ENCODE data around the gene DDX54. TPM values are rescaled to one million over a fixed set of nuclear protein-coding genes. Genes with fewer than 3 reads are reported as not detected.
A peak's percentile ranks its signal among the peaks of the same experiment; 100 is the strongest.

The DDX54 gene
- total and polyA plus RNA-seq, 2 experiments from 2014 or later = 28.1 to 44.5 TPM

- H3K4me1 ChIP-seq (ENCODE audit: insufficient read depth) = no peaks in the 10 kb centered on the region
- no peak for DNase-seq
- no peaks in the 10 kb centered on the region for H3K36me3 ChIP-seq (ENCODE audit: low read depth)
- H3K4me3 ChIP-seq = no peak overlapping the region
- in situ Hi-C loops (cut with MboI) = no loop called here
- no peaks in the 10 kb centered on the region for H3K9me2 ChIP-seq (ENCODE audit: insufficient read depth)
- H3K9me3 ChIP-seq (ENCODE audit: low read depth) = no peaks in the 10 kb centered on the region
- no peaks in the 10 kb centered on the region for H3F3A ChIP-seq (ENCODE audit: insufficient read depth)
- no peak overlapping the region for H3K9ac ChIP-seq
- no peak overlapping the region for H3K4me2 ChIP-seq (ENCODE audit: unreplicated experiment)
- H4K20me1 ChIP-seq (ENCODE audit: insufficient read depth) = no peaks in the 10 kb centered on the region
- TF ChIP-seq EZH2 (IDR thresholded peaks at IDR 0.05; ENCODE audit: insufficient read depth, poor library complexity, severe bottlenecking) (no peak), EZH2phosphoT487 (IDR thresholded peaks at IDR 0.05; ENCODE audit: insufficient read depth, low read depth) (no peak)
- 36 to 41% methylated on average over 6 of the region's 6 CpGs for WGBS, 2 experiments (ENCODE audit: low coverage in 1 of 2, low lambda C conversion rate in 2 of 2, missing lambda C conversion rate in 2 of 2)
- no peaks in the 10 kb centered on the region for H3K79me2 ChIP-seq (ENCODE audit: insufficient read depth)
- no peak overlapping the region for H3K27ac ChIP-seq
- no peak overlapping the region for H2AFZ ChIP-seq
- H3K27me3 ChIP-seq (replicated peaks; ENCODE audit: insufficient read depth) = peaks cover 22% of the 10 kb centered on the region
Observed at GRCh38 chr12:113133036-113133435, 52.2 kb downstream of the DDX54 start.

DNA sequence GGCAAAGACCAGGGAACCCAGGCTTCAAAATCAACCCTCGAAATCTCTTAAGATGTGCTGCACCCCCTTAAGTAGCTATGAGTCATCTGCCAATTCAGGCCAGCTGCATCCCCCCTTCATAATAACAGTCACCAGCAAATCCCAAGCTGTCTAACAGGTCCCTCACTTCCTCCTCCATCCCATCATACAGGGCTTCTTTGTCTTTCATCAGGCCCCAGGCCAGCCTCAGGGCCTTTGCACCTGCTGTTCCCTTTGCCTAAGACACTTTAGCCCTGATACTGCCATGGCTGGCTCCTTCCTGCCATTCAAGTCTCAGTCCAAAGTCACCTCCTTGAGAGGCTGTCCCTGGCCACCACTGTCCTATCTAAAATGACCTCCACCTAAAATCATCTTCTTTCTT lies 53.7 kb downstream of the DDX54 start:
- Histone ChIP-seq H3K9ac (no peak overlapping the region), H3K27me3 (replicated peaks; ENCODE audit: insufficient read depth) (peaks cover 12% of the 10 kb centered on the region), H4K20me1 (ENCODE audit: insufficient read depth) (no peaks in the 10 kb centered on the region), H3K27ac (no peak overlapping the region), H3K9me2 (ENCODE audit: insufficient read depth) (no peaks in the 10 kb centered on the region), H3K4me1 (ENCODE audit: insufficient read depth) (no peaks in the 10 kb centered on the region), H3F3A (ENCODE audit: insufficient read depth) (no peaks in the 10 kb centered on the region), H3K79me2 (ENCODE audit: insufficient read depth) (no peaks in the 10 kb centered on the region), H2AFZ (no peak overlapping the region), H3K36me3 (ENCODE audit: low read depth) (no peaks in the 10 kb centered on the region), H3K4me2 (ENCODE audit: unreplicated experiment) (no peak overlapping the region), H3K4me3 (no peak overlapping the region), H3K9me3 (ENCODE audit: low read depth) (no peaks in the 10 kb centered on the region)
- 22 to 58% methylated on average over 1 of the region's 1 CpG for WGBS, 2 experiments (ENCODE audit: low coverage in 1 of 2, low lambda C conversion rate in 2 of 2, missing lambda C conversion rate in 2 of 2)
- TF ChIP-seq EZH2 (IDR thresholded peaks at IDR 0.05; ENCODE audit: insufficient read depth, poor library complexity, severe bottlenecking) (no peak), EZH2phosphoT487 (IDR thresholded peaks at IDR 0.05; ENCODE audit: insufficient read depth, low read depth) (no peak)
- in situ Hi-C loops (cut with MboI) = no loop called here
- no peak for DNase-seq

DNA sequence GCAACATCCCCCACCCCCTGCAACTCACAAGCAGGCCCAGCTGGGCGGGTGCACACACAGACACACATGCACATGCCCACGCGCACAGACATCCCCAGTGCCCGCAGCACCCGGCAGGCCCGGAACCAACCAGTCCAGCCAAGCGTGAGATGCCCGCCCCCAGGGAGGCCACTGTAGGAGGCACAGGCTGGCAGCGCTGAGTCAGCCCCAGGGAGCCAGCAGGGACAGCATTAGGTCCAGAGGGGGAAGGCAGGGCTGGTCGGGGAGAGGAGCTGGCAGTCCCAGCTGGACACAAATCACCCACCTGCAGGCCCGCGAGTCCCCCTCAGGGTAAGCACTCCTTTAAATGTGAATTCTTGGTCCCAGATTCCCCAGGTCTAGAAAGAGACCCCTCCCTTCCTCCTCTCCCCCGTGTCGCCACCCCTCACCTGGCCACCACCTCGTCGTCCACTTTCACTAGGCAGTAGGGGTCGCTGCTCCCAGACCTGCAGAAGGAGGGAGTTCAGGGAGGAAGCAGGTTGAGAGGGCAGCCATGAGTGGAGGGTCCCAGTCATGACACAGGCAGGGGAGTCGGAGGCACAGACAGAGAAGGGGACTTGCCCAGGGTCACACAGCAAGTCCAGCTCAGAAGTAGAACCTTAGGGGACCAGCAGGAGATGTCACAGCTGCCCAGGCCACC lies 54.7 kb downstream of the DDX54 start:
- no peaks in the 10 kb centered on the region for H3K79me2 ChIP-seq (ENCODE audit: insufficient read depth)
- no peaks in the 10 kb centered on the region for H4K20me1 ChIP-seq (ENCODE audit: insufficient read depth)
- no peak overlapping the region for H3K4me3 ChIP-seq
- in situ Hi-C loops (cut with MboI) = no loop called here
- no peak overlapping the region for H3K4me2 ChIP-seq (ENCODE audit: unreplicated experiment)
- H3K36me3 ChIP-seq (ENCODE audit: low read depth) = no peaks in the 10 kb centered on the region
- peaks cover 4% of the 10 kb centered on the region; the same call in 1 of the 2 replicates for H3K27me3 ChIP-seq (replicated peaks; ENCODE audit: insufficient read depth)
- no peaks in the 10 kb centered on the region for H3K4me1 ChIP-seq (ENCODE audit: insufficient read depth)
- no peaks in the 10 kb centered on the region for H3K9me3 ChIP-seq (ENCODE audit: low read depth)
- H3K9ac ChIP-seq = no peak overlapping the region
- H3K27ac ChIP-seq = no peak overlapping the region
- WGBS, 2 experiments (ENCODE audit: low coverage in 1 of 2, low lambda C conversion rate in 2 of 2, missing lambda C conversion rate in 2 of 2) = 32 to 44% methylated on average over 18 of the region's 18 CpGs
- peak; percentile 23 for DNase-seq
- no peaks in the 10 kb centered on the region for H3F3A ChIP-seq (ENCODE audit: insufficient read depth)
- H2AFZ ChIP-seq = no peak overlapping the region
- TF ChIP-seq EZH2phosphoT487 (IDR thresholded peaks at IDR 0.05; ENCODE audit: insufficient read depth, low read depth) = no peak
- no peak for TF ChIP-seq EZH2 (IDR thresholded peaks at IDR 0.05; ENCODE audit: insufficient read depth, poor library complexity, severe bottlenecking)
- H3K9me2 ChIP-seq (ENCODE audit: insufficient read depth) = no peaks in the 10 kb centered on the region

DNA sequence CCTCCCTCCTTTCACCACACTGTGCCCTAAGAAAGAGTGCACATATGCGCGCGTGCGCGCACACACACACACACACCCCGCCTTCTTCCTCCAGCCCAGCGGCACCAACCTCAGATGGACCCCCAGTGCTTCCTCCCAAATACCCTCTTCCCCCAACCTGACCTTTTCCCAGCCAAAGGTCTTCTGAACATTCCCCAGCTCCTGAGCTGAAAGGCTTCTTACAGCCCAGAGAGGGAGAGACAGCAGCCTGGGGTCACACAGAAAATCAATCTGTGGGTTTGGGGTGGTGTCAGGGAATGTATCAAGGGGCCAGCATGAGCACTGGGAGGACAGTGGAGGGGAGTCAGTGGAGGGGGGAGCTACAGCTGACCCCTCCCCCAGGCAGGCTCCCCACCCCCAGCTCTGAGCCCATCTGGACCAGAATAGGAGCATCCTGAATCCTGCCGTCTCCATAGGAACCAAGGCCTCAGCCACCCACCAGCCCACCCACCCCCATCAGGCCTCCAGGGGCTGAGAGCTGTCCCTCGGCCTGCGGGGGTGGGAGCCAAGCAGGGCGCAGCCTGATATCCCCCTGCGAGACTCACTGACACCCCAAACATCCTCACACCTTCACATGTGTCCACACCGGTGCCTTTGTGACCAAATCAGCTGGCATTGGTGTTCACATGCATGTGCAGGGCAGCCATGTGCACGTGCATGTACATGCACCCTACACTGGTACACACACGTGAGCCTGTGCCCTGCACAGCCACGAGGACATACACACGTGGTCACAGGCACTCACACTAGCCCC lies 55.4 kb downstream of the DDX54 start:
- H3K9me3 ChIP-seq (ENCODE audit: low read depth) = no peaks in the 10 kb centered on the region
- no peaks in the 10 kb centered on the region for H3K9me2 ChIP-seq (ENCODE audit: insufficient read depth)
- H3K4me3 ChIP-seq = no peak overlapping the region
- no peaks in the 10 kb centered on the region for H3K36me3 ChIP-seq (ENCODE audit: low read depth)
- no peak overlapping the region for H3K4me2 ChIP-seq (ENCODE audit: unreplicated experiment)
- no peaks in the 10 kb centered on the region for H3K4me1 ChIP-seq (ENCODE audit: insufficient read depth)
- no peak for DNase-seq
- no peaks in the 10 kb centered on the region for H3F3A ChIP-seq (ENCODE audit: insufficient read depth)
- H3K79me2 ChIP-seq (ENCODE audit: insufficient read depth) = no peaks in the 10 kb centered on the region
- no peaks in the 10 kb centered on the region for H3K27me3 ChIP-seq (replicated peaks; ENCODE audit: insufficient read depth)
- no peak overlapping the region for H2AFZ ChIP-seq
- H3K27ac ChIP-seq = no peak overlapping the region
- no peak overlapping the region for H3K9ac ChIP-seq
- 59 to 66% methylated on average over 14 to 17 of the region's 17 CpGs for WGBS, 2 experiments (ENCODE audit: low coverage in 1 of 2, low lambda C conversion rate in 2 of 2, missing lambda C conversion rate in 2 of 2)
- TF ChIP-seq EZH2phosphoT487 (IDR thresholded peaks at IDR 0.05; ENCODE audit: insufficient read depth, low read depth) (no peak), EZH2 (IDR thresholded peaks at IDR 0.05; ENCODE audit: insufficient read depth, poor library complexity, severe bottlenecking) (no peak)
- H4K20me1 ChIP-seq (ENCODE audit: insufficient read depth) = no peaks in the 10 kb centered on the region
- in situ Hi-C loops (cut with MboI) = no loop called here
